HG02884 (cell line): ENCODE results near the gene PUS10.
A peak's percentile ranks its signal among the peaks of the same experiment; 100 is the strongest.
"Not testable (repeated sequence)": the region's sequence is repeated elsewhere in the genome, so short reads cannot be mapped to it uniquely, and the experiment has no call there.

Experiments
- ATAC-seq: cut with Tn5 transposase; IDR thresholded peaks from one replicate; pipeline ENCODE4 v1.9.1; 2021; ENCODE audit warnings: mild to moderate bottlenecking, moderate library complexity; ENCODE audit not compliant: unreplicated experiment

The PUS10 gene

GRCh38 chr2:61013382-61013781, 4.7 kb downstream of the PUS10 start:
- ATAC-seq = no peak

GRCh38 chr2:61012303-61012702, 5.8 kb downstream of the PUS10 start:
- ATAC-seq = not testable (repeated sequence)

GRCh38 chr2:61011678-61012077, 6.4 kb downstream of the PUS10 start:
- ATAC-seq = no peak

- no peak for ATAC-seq
Measured at GRCh38 chr2:61009355-61009754, 8.7 kb downstream of the PUS10 start.

GRCh38 chr2:61006486-61007105, 11.5 kb downstream of the PUS10 start:
- no peak for ATAC-seq

- no peak for ATAC-seq
Measured at GRCh38 chr2:61005736-61006135, 12.3 kb downstream of the PUS10 start.

- peak; percentile 50 for ATAC-seq
Measured at GRCh38 chr2:60998628-60999545, 19.2 kb downstream of the PUS10 start.

- no peak for ATAC-seq
Measured at GRCh38 chr2:60994131-60994530, 23.9 kb downstream of the PUS10 start.

GRCh38 chr2:60992985-60993392, 25.1 kb downstream of the PUS10 start:
- peak; percentile 100 for ATAC-seq

- ATAC-seq = no peak
Measured at GRCh38 chr2:60991644-60992043, 26.4 kb downstream of the PUS10 start.

GRCh38 chr2:60989259-60989658, 28.8 kb downstream of the PUS10 start:
- ATAC-seq = no peak

GRCh38 chr2:60987656-60988055, 30.4 kb downstream of the PUS10 start:
- not testable (repeated sequence) for ATAC-seq

GRCh38 chr2:60987041-60987440, 31.0 kb downstream of the PUS10 start:
- ATAC-seq = no peak

GRCh38 chr2:60984720-60985119, 33.3 kb downstream of the PUS10 start:
- ATAC-seq = no peak

GRCh38 chr2:60982066-60982465, 36.0 kb downstream of the PUS10 start:
- ATAC-seq = not testable (repeated sequence)

GRCh38 chr2:60980071-60980815, 37.8 kb downstream of the PUS10 start:
- ATAC-seq = no peak

- ATAC-seq = no peak
Measured at GRCh38 chr2:60979231-60979630, 38.8 kb downstream of the PUS10 start.

- no peak for ATAC-seq
Measured at GRCh38 chr2:60977562-60977895, 40.5 kb downstream of the PUS10 start.

- ATAC-seq = peak; percentile 63
Measured at GRCh38 chr2:60976875-60977561, 41.0 kb downstream of the PUS10 start.

- no peak for ATAC-seq
Measured at GRCh38 chr2:60976256-60976850, 41.7 kb downstream of the PUS10 start.

GRCh38 chr2:60974652-60975051, 43.4 kb downstream of the PUS10 start:
- no peak for ATAC-seq
